NCI-H2029 treated with DMSO at 0.1 percent for 48 hours (cell line): Measurements from ENCODE around the gene CDNF.
"Not testable (repeated sequence)": the region's sequence is repeated elsewhere in the genome, so short reads cannot be mapped to it uniquely, and the experiment has no call there.

Experiments
- DNase-seq: peaks from one replicate; lab custom pipeline; 2025; lab: John Stamatoyannopoulos, UW

Gene CDNF

DNA sequence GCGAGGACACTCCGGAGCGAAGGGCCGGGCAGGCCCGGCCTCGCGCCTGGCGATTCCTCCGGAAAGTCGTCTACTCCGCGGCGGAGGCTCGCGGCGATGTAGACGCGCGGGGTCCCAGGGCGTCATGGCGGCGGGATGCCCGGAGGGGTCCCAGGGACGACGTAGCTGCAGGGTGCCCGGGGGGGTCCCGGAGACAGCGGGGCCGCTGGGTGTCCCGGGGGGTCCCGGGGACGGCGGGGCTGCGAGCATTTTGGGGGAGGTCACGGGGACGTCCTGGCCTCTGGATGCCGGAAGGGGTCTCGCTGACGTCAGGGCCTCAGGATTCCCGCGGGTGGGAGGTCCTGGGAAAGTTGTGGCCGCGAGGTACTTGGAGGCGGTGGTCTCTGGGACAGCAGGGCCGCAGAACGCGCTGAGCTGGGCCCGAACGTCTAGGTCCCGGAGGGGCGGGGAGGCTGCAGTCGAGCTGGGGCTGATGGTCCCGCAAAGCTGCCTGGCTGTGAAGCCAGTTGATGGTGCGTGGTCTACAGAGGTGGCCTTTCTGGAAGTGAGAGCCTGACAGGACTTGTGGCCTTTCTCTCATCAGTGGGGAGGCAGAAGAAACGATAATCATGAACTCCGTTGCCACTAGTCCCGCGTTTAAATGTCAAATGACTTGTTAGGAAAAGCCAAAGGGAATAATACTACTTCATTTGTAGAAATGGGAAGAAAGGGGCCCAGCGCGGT, 906 bp upstream of the CDNF start:
- no peak for DNase-seq

DNA sequence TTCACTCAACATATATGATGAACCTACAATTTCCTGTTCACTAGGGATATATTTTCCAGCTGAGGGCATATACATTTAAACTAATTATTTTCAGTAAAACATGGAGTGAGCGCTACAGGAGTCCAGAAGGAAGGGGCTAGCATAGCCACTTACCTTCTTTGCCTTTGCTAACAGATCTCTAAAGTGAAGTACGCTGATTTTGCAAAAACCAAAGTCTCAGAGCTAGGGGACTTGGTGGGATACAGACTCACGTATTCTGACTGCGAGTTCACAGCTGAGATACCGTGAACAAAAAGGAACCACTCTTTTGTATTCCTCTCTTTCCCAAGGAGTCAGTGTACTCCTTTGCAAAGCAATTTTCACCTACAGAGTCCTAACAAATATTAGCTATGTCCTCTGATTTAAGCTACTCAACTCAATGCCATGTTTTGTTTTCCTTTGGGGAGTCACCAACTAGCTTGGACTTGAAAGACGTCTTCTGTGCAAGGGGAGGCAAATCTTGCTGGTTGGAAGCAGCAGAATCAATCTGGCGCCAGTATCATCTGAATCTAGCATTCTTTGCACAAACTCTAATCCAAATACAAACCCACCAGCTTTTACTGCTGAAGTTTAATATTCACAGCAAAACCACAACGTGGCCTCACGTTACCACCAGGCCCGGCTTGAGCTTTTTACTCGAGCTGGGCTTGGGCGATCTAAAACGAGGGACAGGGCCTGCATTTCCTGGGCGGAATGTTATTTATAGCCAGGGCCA, 657 bp downstream of the CDNF start:
- no peak for DNase-seq

DNA sequence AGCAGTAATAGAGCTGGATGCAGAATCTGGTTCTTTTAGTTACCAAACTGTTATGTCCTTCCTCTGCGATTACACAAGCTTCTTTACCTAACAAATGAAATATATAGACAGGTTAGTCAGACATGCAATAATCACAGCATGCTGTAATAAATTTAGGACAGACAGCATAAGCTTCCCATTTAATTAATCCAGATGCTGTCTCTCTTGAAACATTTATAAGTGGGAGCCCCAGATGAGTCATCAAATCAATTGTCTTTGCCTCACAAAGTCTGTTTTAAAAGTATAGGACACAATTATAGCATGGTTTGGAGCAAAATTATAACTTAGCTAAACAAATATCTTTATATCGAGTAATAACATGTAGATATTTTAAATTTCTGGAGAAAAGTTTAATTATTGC, 1.6 kb downstream of the CDNF start:
- no peak for DNase-seq

DNA sequence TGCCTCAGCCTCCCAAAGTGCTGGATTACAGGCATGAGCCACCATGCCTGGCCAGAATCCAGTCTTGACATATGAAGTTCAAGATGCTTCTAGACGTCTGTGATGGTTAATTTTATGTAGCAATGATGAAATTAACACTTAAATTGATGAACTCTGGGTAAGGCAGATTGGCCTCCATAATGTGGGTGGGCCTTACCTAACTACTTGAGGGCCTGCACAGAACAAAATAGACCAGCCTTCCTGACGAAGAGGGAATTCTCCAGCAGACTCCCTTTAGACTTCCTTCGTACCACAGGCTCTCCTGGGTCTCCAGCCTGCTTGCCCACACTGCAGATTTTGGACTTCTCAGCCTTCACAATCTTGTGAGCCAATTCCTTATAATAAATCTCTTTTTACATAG, 4.7 kb downstream of the CDNF start:
- no peak for DNase-seq

DNA sequence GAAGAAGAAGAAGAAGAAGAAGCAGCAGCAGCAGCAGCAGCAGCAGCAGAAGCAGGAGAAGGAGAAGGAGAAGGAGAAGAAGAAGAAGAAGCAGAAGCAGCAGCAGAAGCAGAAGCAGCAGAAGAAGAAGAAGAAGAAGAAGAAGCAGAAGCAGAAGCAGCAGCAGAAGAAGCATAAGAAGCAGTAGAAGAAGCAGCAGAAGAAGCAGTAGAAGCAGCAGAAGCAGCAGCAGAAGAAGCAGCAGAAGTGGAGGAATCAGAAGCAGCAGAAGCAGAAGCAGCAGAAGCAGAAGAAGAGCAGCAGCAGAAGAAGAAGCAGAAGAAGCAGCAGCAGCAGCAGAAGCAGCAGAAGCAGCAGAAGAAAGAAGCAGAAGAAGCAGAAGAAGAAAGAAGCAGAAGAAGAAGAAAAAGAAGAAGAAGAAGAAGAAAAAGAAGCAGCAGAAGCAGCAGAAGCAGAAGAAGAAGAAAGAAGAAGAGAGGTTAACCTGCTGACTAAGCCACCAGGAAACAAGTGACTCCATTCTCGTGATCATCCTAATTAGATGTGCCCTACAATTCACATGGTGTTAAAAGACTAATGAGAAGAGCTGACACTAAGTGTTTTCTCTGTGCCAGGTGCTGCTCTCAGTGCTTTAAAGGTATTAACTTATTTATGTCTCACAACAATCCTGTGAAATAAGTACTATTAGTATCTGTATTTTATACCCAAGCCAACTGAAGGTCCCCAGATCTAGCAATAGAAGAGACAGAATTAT, 11.6 kb downstream of the CDNF start:
- no peak for DNase-seq

DNA sequence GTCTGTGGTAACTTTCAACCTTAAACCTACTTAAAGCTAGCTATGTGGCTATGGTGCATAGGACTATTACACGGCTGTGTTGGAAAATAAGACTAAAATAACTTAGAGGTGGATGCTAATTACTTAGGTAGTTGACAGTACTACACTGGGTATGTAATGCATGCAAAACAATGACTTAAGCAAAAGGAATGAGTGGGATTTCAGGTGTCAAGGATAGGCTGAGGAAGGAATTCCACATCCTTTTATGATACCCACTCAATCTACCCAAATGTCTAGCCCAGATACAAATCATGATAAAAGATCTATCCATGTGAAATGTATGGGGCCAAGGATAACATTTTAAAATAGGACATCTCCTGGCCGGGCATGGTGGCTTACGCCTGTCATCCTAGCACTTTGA, 13.9 kb downstream of the CDNF start:
- no peak for DNase-seq

DNA sequence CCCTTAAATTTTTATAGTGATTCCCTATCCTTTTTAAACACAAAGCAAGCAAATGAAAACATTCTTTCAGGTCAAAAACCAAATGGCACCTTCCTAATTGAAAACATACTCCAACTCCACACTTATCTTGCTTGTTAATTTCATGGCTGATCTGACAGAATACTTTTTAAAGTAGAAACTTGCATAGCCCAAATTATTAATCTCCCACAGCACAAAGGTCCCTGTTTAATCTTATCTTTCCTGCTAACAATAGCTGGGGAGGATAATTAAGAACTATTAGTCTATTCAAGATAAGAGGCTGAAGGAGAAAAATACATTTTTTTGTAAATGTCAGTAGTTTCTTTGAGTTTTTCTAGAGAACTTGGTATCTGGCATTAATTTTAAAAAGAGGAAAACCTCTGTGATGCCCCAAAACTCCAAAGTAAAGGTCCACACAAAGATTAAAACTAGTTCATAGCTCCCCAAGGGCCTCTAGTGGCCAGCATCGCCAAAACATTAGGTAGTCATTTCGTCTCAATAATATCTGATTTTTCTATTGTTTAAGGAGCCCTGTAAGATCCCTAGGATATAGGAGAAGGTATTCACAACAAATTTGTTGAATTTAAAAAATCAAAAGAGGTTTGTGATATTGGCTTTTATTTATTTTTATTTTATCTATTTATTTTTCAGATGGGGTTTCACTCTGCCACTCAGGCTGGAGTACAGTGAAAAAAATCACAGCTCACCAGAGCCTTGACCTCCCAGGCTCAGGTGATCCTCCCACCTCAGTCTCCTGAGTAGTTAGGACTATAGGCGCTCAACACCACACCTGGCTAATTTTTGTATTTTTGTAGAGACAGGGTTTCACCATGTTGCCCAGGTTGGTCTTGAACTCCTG, 14.7 kb downstream of the CDNF start:
- no peak for DNase-seq

DNA sequence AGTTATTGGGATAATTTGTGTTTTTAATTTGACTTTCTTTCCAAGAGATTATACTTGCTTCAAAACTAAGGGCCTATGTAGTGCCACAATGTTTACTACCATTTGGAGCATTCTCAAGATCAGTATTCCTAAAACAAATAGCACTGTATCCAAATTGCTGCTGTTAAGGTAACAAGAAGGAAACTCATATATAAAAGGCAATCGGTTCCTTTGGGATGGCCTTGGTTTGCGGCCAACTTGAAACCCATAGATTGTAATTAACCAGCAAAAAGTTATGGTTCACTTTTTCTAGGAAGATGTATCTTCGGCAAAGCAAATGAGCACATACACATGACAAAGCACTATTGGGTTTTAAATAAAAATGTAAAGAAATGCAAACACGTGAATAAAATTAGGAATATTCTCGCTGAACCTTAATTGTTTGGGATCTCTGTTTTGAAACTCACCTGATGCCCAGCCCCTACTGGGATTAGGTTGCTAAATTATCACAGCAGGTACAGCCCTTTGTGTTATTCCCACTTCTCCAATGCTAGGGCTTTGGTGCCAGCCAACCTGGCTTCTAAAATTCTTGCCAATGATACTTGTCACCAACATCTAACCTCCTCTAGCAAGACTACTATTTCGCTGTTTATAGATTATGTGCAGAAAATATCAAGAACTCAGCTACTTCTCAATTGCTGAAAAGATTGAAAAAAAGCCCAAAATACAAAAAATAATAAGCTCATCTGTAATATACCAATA, 16.0 kb downstream of the CDNF start:
- DNase-seq = no peak

DNA sequence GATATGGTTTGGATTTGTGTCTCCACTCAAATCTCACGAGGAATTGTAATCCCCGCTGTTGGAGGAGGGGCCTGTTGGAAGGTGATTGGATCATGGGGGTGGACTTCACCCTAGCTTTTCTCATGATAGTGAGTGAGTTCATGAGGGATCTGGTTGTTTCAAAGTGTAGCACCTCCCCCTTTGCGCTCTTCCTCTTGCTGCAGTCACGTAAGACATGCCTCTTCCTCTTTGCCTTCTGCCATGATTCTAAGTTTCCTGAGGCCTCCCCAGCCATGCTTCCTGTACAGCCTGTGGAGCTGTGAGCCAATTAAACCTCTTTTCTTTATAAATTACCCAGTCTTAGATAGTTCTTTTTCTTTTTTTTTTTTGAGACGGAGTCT, 17.1 kb downstream of the CDNF start:
- DNase-seq = no peak

DNA sequence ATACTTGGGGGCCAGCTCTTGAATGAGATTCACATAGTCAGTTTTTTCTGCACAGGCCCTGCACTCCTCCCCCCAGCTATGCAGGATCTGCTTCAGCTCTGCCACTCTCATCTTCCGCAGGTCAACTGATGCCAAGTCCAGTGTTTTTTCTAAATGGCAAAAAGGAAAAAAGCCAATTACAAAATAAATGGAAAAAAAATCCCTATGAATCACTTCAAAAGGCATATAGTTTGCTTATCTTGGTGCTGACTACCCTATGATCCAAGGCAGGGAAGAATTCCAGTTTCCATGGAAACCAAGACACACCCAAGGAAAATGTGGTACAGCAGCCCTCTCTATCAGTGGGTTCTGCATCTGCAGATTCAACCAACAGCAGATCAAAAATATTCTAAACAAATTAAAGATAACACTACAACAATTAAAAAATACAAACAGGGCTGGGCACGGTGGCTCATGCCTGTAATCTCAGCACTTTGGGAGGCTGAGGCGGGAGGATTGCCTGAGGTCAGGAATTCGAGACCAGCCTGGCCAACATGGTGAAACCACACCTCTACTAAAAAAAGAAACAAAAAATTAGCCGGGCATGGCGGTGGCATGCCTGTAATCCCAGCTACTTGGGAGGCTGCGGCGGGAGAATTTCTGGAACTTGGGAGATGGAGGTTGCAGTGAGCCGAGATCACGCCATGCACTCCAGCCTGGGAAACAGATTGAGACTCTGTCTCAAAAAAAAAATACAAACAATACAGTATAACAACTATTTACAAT, 17.6 kb downstream of the CDNF start:
- DNase-seq = no peak

DNA sequence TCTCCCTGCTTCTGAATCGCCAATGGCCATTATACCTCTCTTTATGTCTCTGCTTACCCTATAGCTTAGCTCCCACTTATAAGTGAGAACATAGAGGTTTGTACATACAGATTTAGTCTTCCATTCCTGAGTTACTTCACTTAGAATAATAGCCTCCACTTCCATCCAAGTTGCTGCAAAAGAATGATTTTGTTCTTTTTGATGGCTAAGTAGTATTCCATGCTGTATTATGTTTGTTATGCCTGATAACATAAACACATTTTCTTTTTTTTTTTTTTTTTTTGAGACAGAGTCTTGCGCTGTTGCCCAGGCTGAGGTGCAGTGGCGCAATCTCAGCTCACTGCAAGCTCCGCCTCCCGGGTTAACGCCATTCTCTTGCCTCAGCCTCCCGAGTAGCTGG, 21.1 kb downstream of the CDNF start:
- DNase-seq = not testable (repeated sequence)

DNA sequence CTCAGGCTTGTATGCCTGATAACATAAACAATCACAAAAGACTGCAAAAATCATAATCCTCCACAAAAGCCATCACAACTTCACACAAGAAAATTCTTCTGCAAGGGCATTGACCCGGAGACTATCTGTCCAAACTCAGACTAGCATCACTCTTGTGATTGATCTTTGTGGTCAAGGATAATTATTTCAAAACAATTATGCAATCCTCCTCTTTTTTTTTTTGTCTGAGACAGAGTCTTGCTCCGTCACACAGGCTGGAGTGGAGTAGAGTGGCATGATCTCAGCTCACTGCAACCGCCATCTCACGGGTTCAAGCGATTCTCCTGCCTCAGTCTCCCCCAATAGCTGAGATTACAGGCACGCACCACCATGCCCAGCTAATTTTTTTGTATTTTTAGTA, 22.2 kb downstream of the CDNF start:
- DNase-seq = no peak

DNA sequence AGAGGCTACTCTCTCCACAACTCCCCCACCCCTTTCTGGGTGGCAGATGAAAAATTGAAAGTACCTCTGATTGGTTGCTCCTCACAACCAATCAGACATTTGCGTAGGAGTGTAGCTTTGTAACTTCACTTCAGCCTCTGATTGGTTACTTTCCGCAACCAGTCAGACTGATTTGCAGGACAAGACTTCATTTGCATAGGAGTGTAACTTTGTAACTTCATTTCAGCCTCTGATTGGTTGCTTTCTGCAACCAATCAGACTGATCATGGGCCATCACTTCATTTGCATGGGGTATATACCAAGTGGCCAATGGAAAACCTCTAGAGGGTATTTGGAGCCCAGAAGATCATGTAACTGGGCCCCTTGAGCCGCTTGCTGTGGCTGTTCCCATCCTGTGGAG, 25.6 kb downstream of the CDNF start:
- DNase-seq = no peak

DNA sequence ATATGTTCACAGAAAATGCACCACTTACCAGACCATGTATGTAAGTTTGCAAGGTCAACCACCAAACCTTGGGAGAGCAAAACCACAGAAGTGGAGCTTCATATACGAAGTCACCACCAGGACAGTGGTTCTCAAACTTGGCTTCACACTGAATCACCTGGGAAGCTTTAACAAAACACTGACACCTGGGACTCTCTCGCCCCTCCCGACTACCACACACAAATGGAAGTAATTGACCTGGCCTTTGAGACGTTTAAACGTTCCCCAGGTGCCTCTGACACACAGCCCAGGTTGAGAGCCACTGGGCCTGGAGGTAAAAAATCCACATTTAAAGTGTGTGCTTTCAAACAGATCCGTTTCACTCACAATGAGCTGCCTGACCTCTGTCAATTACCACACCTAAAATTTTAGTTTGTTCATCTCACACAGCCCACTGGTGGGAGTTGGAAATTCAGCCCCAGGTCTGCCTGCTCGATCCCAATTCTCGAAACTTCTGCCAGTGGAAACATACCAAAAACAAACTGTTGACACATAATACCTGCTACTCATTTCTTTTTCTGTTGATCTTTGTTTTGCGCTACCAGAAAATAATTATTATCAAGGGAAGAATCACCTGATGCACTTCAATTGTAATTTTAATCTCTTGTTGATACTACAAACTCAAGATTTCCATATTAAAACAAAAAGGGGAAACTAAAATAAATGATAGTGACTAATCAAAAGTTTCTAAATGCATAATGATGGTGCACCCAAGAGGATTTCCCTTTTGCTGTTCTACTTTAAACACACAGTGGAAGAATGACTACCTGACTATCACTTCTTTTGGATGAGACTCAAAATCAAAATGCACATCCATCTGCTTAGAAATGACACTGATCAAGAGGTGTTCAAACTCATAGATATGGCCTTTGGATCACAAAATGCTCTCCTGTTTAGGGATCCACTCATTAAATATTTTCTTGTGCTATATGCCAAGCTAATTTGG, 26.6 kb downstream of the CDNF start:
- no peak for DNase-seq

DNA sequence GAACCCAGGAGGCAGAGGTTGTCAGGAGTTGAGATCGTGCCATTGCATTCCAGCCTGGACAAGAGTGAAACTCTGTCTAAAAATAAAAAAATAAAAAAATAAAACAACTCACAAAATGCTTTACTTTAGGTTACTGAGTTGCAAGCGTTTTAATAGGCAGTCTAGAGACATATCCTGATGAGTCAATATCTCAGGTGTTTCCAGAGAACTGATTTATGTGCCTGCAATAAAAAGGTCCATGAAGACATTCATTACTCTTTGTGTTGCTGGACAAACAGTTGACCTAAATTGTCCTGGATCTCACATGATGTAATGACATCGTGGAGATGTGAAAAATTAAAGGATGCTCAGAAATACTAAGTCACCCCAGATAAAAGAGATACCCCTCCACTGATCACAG, 31.5 kb downstream of the CDNF start:
- no peak for DNase-seq

DNA sequence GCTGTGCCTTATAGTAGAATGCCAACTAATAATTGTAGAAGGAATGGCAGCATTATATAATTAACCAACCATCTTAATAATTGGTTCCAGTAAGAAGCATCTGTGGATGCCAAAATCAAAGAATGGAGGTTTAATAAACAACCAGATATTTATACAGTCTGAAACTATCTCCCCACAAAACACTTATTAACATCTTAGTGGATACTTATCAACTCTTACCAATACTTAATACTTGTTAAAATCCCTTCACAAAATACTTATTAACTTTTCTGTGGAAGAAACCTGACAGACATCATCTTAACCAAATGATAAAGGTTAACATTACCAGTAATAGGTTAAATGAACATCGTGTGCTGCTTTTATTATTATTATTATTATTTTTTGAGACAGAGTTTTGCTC, 34.0 kb downstream of the CDNF start:
- no peak for DNase-seq

DNA sequence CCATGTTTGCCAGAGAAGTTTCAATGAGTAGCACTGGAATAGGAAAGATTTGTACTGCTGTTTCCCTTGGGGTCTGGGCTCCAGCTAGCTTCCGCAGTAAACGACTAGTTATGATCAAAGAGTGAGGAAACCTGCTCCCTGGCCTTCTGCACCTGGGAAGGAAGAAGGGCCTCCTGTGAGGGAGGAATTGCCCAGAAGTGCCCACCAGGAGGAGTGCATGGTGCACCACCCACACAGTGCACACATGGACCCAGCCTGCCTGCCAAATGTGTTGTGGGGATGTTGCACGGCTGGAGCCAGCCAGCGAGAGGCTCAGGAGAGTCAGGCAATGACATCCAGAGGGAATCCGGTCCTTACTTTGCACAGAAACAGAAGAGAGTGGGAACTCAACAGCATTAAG, 36.1 kb downstream of the CDNF start:
- DNase-seq = no peak

DNA sequence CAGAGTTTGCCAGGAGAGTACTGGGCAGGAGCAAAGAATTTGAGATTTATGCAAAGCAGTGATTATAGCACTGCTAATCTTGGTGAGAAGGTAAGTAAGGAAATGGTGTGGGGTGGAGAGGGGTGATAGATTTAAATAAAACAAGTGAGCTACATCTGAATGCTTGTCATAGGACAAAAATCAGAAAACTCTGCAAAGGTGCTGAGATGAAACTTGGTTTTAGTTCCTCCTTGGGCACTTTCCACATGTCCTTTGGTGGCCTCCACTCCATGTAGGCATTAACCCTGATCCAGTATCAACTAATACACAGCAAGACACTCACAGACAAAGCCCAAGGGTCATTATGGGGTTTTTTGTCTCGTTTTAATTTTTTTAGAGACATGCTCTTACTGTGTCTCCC, 37.4 kb downstream of the CDNF start:
- DNase-seq = no peak

DNA sequence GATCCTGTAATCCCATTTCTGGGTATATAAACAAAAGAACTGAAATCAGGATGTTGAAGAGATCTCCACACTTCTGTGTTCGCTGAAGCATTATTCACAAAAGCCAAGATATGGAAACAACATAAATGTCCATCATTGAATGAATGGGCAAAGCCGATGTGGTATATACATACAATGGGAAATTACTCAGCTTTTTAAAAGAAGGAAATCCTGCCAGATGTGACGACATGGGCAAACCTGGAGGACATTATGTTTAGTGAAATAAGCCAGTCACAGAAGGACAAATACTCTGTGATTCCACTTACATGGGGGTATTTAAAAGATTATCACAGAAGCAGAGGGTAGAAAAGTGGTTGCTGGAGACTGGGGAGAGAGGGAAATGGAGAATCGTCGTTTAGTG, 39.2 kb downstream of the CDNF start:
- no peak for DNase-seq
